HT-29 (cell line): ENCODE data around the gene TSSK6. TPM values are rescaled to one million over a fixed set of nuclear protein-coding genes. Genes with fewer than 3 reads are reported as not detected.
A peak's percentile ranks its signal among the peaks of the same experiment; 100 is the strongest.

Source experiments
- DNase-seq: peaks from one replicate; pipeline ENCODE4 v3.0.0-alpha.2; 2015; ENCODE audit warnings: low spot score
- total RNA-seq: library from RNA; depleted of rRNA; stranded (reverse); fragments of >200 nt; shearing (Covaris generic); gene quantifications from 2 replicates; pipeline ENCODE4 v1.2.3, GENCODE V29; 2014; rRNA removed

The TSSK6 gene
- total RNA-seq, 1 experiment from 2014 or later, result 1.3 TPM

DNA sequence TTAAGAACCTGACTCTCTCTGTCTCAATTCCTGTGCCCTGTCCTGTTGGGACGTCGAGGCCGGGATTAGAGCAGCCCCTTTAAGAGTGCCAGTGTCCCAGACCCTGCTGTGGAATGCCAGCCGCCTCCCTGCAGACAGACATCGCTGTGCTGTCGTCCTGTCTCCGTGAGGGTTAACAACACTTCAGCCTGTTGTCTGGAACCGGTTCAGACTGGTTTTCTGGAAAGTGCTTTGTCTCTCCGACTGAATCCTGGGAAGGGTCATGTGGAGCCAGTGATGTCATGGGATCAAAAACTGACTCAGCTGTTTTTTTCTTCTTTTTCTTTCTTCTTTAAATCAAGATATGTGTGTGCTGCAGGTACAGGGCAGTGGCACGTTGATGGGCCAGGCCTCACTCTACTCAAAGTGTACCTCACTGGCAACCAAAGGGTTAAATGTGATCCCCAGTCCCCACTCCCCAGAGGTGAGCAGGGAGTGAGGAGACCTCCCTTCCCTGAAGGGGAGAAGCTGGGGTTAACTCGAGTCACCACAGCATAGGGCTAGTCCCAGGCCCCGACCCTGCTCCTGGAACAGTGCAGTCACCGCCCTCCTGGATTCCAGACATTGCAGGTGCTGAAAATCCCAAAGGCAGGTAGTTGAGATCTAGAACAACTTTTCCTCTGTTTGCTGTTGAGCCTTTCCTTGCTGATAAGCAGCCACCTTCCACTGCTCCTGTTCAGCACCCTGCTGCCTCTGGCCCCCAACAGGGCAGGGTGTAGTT is 50.8 kb downstream of the TSSK6 start:
- peak; percentile 54 for DNase-seq

Other genes with a start within 250 kb of the TSSK6 start
- gene TM6SF2, start 242.2 kb downstream of the TSSK6 start, total RNA-seq, result not detected in 2 replicates
- gene SUGP1, start 195.0 kb downstream of the TSSK6 start, total RNA-seq, result 27.8 and 35.2 TPM in 2 replicates
- gene MAU2, start 194.7 kb downstream of the TSSK6 start, total RNA-seq, result 32.2 and 34.7 TPM in 2 replicates
- 85.8 and 96.7 TPM in 2 replicates for gene GATAD2A, start 109.9 kb downstream of the TSSK6 start, total RNA-seq
- gene NDUFA13, start 677 bp upstream of the TSSK6 start, total RNA-seq, result 190 and 202 TPM in 2 replicates
- 1.0 and 1.9 TPM in 2 replicates for gene YJEFN3, start 13.4 kb upstream of the TSSK6 start, total RNA-seq
- 0.31 TPM in 1 of 2 replicates, not detected in the other for gene CILP2, start 22.7 kb upstream of the TSSK6 start, total RNA-seq
- 2.5 and 3.3 TPM in 2 replicates for gene PBX4, start 103.1 kb upstream of the TSSK6 start, total RNA-seq
- 14.1 and 16.2 TPM in 2 replicates for gene LPAR2, start 112.7 kb upstream of the TSSK6 start, total RNA-seq
- gene GMIP, start 128.1 kb upstream of the TSSK6 start, total RNA-seq, result 15.9 and 19.3 TPM in 2 replicates
- 38.8 and 42.0 TPM in 2 replicates for gene ATP13A1, start 148.1 kb upstream of the TSSK6 start, total RNA-seq
- gene ZNF101, start 153.3 kb upstream of the TSSK6 start, total RNA-seq, result 2.0 and 4.6 TPM in 2 replicates
- gene ZNF14, start 217.6 kb upstream of the TSSK6 start, total RNA-seq, result 0.26 and 0.38 TPM in 2 replicates